Activated naive CD4-positive, alpha-beta T cell treated with anti-CD3 and anti-CD28 coated beads for 36 hours (primary cell): ENCODE measurements around the gene KERA. TPM values are rescaled to one million over a fixed set of nuclear protein-coding genes. Genes with fewer than 3 reads are reported as not detected.
"Not testable (repeated sequence)": the region's sequence is repeated elsewhere in the genome, so short reads cannot be mapped to it uniquely, and the experiment has no call there.

Experiments
- CTCF ChIA-PET: fragments of 350-600 bp; sonication (Branson Sonifier 250); formaldehyde crosslinking; loops from one replicate; lab custom pipeline; 2021; ENCODE audit warnings: antibody characterized with exemption; lab: Charles Lee
- DNase-seq: peaks from one replicate; pipeline ENCODE4 v3.0.0-alpha.2; 2020
- H3K27ac Mint-ChIP-seq: one replicate; pipeline ENCODE4 v1.8.0; 2021; ENCODE audit warnings: mild to moderate bottlenecking, mixed read lengths
- H3K27me3 Mint-ChIP-seq: one replicate; pipeline ENCODE4 v1.8.0; 2021; ENCODE audit warnings: low read depth, mixed read lengths
- H3K36me3 Mint-ChIP-seq: one replicate; pipeline ENCODE4 v1.8.0; 2021; ENCODE audit warnings: low read depth, mixed read lengths
- H3K4me1 Mint-ChIP-seq: one replicate; pipeline ENCODE4 v1.8.0; 2021; ENCODE audit warnings: low read depth, mixed read lengths
- H3K4me3 Mint-ChIP-seq: one replicate; pipeline ENCODE4 v1.8.0; 2021; ENCODE audit warnings: mild to moderate bottlenecking, moderate library complexity, mixed read lengths
- H3K9me3 Mint-ChIP-seq: one replicate; pipeline ENCODE4 v1.8.0; 2021; ENCODE audit warnings: mixed read lengths
- intact Hi-C: fragments of 100-400 bp; cut with micrococcal nuclease; formaldehyde crosslinking; loops from one replicate; pipeline ENCODE4 v1.15.1; 2023
- total RNA-seq, 2 experiments: library from RNA; stranded (reverse); gene quantifications; one replicate each; pipeline ENCODE4 v1.2.3, GENCODE V29; 2021

The KERA gene
- total RNA-seq, 2 experiments from 2014 or later = not detected

DNA sequence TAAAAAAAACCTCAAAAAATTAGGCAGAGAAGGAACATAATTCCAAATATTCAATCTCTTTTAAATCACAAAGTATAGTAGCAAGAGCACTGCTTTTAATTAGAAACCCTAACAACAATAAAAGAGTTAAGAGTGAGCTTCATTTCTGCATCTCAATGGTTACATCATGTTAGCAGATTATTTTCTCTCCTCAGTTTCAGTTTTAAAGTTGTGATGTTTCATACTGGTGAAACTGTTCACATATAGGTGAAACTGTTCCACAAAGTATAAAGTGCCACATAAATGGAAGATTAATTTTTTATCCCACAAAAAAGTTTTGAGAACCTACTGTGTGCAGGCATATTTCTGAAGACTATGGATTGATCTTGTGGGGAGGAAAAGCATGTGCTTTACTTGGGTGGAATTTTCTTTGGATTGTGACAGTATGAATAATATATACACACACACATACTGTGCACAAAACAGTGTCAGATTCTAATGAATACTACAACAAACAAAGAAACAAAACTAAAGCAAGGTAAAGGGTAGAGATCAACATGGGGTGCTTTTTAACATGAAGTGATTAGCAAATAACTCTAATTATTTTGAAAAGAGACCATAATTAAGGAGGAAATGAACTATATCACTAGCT, 36.3 kb upstream of the KERA start:
- no peak for DNase-seq
- H3K4me1 Mint-ChIP-seq = no peaks in the 10 kb centered on the region
- no peak overlapping the region for H3K27ac Mint-ChIP-seq
- intact Hi-C loops = no loop called here
- H3K9me3 Mint-ChIP-seq = peaks cover 17% of the 10 kb centered on the region
- peaks cover 24% of the 10 kb centered on the region for H3K27me3 Mint-ChIP-seq
- H3K36me3 Mint-ChIP-seq = no peaks in the 10 kb centered on the region
- CTCF ChIA-PET = no interaction called here
- H3K4me3 Mint-ChIP-seq = no peak overlapping the region

DNA sequence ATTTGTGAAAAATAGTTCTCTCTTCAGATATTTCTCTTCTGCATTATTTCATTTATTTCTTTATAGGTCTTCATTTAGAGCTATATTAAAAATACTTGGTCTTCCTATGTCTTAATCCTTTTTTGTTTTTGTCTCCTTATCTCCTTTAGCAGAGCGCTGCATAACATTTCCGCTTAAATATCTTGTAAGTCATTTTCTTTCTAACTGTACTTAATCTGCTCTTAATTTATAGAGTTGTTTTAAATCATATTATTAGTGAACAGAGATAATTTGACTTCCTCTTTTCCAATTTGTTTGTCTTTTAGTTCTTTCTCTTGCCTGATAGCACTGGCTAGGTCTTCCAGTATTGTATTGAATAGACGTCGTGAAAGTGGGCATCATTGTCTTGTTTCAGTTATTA, 35.5 kb upstream of the KERA start:
- intact Hi-C loops = no loop called here
- no peak for DNase-seq
- Mint-ChIP-seq H3K27ac (no peak overlapping the region), H3K9me3 (peaks cover 23% of the 10 kb centered on the region), H3K4me3 (no peak overlapping the region), H3K4me1 (no peaks in the 10 kb centered on the region), H3K27me3 (peaks cover 24% of the 10 kb centered on the region), H3K36me3 (no peaks in the 10 kb centered on the region)
- CTCF ChIA-PET = interaction anchor here (0.7 kb wide), 1 partner anchor 1248 kb away, joined by 3 read pairs; no protein-coding TSS in a partner anchor

DNA sequence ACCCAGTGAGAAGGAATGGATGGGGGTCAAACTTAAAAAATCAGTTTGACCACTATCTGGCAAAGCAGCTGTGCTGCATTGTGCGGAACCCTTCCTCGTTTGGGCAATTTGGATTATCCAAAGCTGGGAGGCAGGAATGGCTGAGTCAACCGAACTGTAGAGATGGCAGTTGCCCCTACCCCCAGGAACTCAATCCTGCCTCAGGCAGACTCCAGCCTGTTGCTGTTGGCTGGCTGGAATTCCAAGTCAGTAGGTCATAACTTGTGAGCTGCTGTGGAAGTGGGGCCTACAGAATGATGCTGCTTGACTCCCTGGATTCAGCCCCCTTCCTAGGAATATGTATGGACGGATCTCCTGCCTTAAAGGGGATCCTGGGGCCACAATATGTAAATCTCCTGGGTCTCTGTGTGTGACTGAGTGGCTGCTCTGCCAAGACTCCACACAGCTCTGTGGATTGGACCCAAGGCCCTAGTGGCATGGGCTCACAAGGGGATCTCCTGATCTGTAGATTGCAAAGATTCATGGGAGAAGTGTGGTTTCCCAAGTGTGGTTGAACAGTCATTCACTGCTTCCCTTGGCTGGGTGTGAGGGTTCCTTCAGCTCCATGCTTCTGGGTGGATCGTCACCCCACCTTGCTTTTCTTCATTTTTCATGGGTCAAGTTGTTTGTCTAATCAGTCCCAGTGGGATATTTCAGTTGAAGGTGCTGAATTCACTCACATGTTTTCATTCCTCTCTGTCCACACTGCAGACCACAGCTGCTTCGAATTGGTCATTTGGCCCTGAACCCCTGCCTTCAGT, 34.3 kb upstream of the KERA start:
- Mint-ChIP-seq H3K27me3 (peaks cover 22% of the 10 kb centered on the region), H3K4me3 (no peak overlapping the region), H3K4me1 (no peaks in the 10 kb centered on the region), H3K36me3 (no peaks in the 10 kb centered on the region), H3K27ac (no peak overlapping the region), H3K9me3 (peaks cover 23% of the 10 kb centered on the region)
- intact Hi-C loops = no loop called here
- DNase-seq = no peak
- CTCF ChIA-PET = no interaction called here

DNA sequence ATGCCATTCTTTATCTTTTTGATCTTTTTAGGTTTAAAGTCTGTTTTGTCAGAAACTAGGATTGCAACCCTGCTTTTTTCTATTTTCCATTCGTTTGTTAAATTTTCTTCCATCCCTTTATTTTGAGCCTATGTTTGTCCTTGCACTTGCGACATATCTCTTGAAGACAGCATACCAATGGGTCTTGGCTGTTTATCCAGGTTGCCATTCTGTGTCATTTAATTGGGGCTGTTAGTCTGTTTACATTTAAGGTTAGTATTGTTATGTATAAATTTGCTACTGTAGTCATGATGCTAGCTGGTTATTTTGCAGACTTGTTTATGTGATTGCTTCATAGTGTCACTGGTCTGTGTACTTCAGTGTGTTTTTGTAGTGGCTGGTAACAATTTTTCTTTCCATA, 32.1 kb upstream of the KERA start:
- intact Hi-C loops, DNase-seq, H3K27ac Mint-ChIP-seq, H3K4me3 Mint-ChIP-seq, H3K36me3 Mint-ChIP-seq, H3K4me1 Mint-ChIP-seq: not testable (repeated sequence)
- CTCF ChIA-PET = interaction anchor here (0.6 kb wide), 2 partner anchors 14 to 23 kb away, joined by 3 to 4 read pairs; no protein-coding TSS in a partner anchor
- H3K9me3 Mint-ChIP-seq = peaks cover 23% of the 10 kb centered on the region
- H3K27me3 Mint-ChIP-seq = peaks cover 19% of the 10 kb centered on the region

DNA sequence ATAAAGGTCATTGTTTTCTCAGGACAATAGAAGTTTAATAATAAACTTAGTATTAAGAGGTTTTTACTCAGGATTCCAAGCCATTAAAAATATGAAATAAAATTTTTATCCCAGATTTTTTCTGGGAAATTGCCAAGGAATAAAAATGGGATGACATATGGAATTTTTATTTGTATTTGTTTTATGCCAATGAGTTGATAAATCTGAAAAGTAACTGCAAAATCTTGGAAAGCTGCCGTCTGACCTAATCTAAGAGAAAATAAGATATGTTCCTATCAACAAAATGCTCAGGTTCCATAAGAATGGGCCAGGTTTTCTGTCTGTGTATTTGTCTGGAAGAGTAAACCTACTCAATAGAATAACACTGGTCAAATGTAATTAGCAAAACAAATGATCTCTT, 22.2 kb upstream of the KERA start:
- no peaks in the 10 kb centered on the region for H3K36me3 Mint-ChIP-seq
- CTCF ChIA-PET = no interaction called here
- no peaks in the 10 kb centered on the region for H3K9me3 Mint-ChIP-seq
- H3K27ac Mint-ChIP-seq = no peak overlapping the region
- peaks cover 5% of the 10 kb centered on the region for H3K27me3 Mint-ChIP-seq
- intact Hi-C loops = no loop called here
- no peaks in the 10 kb centered on the region for H3K4me1 Mint-ChIP-seq
- DNase-seq = no peak
- no peak overlapping the region for H3K4me3 Mint-ChIP-seq

DNA sequence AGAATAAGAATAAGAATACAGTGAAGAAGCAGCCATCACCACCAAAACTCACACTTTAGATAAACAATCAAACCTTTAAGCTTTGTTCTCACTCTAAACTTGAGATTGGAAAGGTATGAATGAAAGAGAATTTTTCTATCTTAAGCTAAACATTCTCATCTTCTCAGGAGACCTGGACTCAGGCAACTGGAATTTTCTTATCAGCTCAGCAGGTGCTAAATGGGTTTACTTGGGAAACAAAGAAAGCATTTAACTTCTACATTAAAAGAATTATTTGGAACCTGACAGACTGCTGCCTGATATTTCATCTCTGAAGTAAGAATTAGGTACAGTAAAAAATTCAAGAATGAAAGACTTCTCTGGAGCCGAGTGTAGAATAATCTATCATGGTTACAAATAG, 20.7 kb upstream of the KERA start:
- no peaks in the 10 kb centered on the region for H3K4me1 Mint-ChIP-seq
- no peak for DNase-seq
- no peak overlapping the region for H3K4me3 Mint-ChIP-seq
- intact Hi-C loops = no loop called here
- no peaks in the 10 kb centered on the region for H3K9me3 Mint-ChIP-seq
- peaks cover 8% of the 10 kb centered on the region for H3K27me3 Mint-ChIP-seq
- no peaks in the 10 kb centered on the region for H3K36me3 Mint-ChIP-seq
- CTCF ChIA-PET = no interaction called here
- no peak overlapping the region for H3K27ac Mint-ChIP-seq

DNA sequence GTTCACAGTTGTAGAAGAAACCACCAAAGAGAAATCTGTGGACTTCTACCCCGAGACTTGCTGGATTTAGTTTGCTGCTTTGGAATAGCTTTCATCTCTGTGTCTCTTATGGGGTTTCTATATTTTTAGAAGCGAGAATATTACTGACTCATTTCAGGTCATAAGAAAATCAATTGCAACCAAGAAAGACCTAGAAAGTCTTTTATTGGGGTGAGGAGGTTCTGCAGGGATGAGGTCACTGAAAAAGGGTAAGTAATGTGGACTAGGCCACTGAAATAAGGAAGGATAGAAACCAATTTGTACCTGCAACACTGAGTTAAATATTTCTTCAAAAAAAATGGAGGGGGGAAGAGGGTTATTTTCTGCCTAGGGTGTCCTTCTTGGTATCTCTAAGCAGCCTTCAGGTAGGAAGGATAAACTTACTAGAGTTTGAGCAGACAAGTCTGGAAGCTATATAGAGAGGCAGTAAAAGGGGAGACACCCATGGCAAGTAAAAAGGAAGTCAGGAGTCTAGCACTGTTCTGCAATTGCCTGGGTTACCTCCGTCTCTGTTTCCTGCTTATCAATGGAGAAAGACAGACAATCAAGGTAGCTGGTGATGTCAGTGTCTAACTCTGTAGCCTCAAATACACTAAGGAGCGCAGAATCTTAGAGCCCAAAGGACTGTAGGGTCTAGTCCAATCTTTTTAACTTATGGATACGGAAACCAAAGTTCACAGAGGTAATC, 19.6 kb upstream of the KERA start:
- Mint-ChIP-seq H3K9me3 (no peaks in the 10 kb centered on the region), H3K27me3 (peaks cover 8% of the 10 kb centered on the region), H3K36me3 (no peaks in the 10 kb centered on the region), H3K4me1 (no peaks in the 10 kb centered on the region), H3K4me3 (no peak overlapping the region), H3K27ac (no peak overlapping the region)
- CTCF ChIA-PET = no interaction called here
- intact Hi-C loops = no loop called here
- DNase-seq = no peak

DNA sequence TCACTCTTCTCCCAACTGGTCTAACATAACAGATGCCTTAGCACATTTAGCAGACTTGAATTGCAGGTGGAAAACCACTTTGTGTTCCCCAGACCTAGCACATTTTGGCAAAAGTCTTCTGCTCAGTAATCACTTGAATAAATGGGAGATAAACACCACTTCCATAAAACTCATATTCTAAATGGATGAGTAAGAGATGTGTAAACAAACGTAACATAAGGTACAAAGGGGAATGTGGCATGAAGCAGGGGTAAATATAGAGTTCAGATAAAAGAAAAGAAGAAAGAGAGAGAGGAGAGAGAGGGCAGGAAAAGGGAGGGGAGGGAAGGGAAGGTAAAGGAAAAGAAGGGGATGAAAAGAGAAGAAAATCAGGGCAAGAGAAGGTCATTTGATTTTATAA, 17.0 kb upstream of the KERA start:
- Mint-ChIP-seq H3K9me3 (no peaks in the 10 kb centered on the region), H3K27ac (no peak overlapping the region), H3K4me3 (no peak overlapping the region), H3K27me3 (peaks cover 5% of the 10 kb centered on the region), H3K4me1 (no peaks in the 10 kb centered on the region), H3K36me3 (no peaks in the 10 kb centered on the region)
- no peak for DNase-seq
- CTCF ChIA-PET = no interaction called here
- intact Hi-C loops = no loop called here

DNA sequence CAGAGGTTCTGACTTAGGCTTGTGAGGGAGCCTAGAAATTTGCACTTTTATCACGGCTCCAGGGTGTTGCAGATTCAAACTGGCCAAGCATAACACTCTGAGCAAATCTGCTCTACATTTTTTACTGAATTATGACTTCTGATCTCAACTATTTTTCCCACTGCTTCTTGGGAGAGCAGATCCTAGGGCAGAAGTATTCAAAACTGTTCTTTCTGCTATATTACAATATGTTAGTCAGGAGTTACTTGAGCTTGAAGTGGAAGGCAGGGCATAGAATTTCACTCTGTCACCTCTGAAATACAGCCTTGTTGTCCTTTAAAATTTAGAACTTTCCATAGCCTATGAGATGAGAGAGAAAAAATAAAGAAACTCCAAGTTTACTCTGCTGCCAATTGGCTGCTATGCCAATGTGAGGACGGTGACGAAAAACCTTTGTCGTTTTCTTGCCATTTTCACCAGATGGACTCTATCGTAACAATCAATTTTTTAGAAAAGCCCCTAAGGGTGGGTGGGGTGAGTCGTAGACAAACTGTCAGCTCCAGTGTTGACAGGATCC, 16.4 kb upstream of the KERA start:
- intact Hi-C loops = no loop called here
- DNase-seq = no peak
- H3K27me3 Mint-ChIP-seq = peaks cover 5% of the 10 kb centered on the region
- H3K27ac Mint-ChIP-seq = no peak overlapping the region
- CTCF ChIA-PET = no interaction called here
- no peaks in the 10 kb centered on the region for H3K9me3 Mint-ChIP-seq
- H3K4me1 Mint-ChIP-seq = no peaks in the 10 kb centered on the region
- H3K4me3 Mint-ChIP-seq = no peak overlapping the region
- H3K36me3 Mint-ChIP-seq = no peaks in the 10 kb centered on the region

DNA sequence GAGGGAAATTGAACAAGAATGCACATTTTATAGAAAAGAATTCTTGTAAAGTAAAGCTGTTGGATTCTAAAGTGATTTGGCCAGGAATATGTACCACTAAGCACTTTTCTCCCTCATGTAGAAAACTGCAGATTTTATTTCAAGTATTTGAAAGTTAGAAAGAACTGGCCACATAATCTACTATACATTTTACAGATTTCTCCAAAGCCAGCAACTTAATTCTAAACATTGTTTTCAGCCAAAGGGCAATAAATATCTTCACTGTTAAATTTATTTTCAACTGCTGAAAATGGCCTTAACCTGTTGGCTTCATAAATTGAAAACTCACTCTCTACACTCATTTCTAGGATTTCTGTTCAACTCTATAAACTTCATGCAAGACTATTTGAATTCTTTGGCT, 15.6 kb upstream of the KERA start:
- Mint-ChIP-seq H3K4me3 (no peak overlapping the region), H3K27ac (no peak overlapping the region), H3K4me1 (no peaks in the 10 kb centered on the region), H3K9me3 (no peaks in the 10 kb centered on the region), H3K36me3 (no peaks in the 10 kb centered on the region), H3K27me3 (peaks cover 9% of the 10 kb centered on the region)
- intact Hi-C loops = no loop called here
- DNase-seq = no peak
- CTCF ChIA-PET = no interaction called here

DNA sequence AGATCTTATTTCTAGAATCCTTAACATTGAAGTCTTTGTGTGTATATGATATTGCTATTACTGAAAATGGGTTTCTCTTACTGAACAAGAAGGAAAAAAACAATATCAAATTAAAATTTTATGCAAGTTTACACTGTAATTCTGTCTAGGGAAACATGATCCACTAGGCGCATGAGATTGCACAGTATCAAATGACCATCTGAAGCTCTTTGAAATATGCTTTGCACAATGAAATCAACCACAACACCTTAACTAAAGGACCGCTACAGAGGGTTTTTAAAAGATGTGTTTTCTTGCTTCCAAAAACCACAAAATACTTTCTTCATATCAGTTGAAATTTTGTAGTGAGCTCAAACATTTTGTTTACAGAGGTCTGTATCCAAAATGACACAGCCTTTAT, 15.1 kb upstream of the KERA start:
- no peaks in the 10 kb centered on the region for H3K4me1 Mint-ChIP-seq
- no peaks in the 10 kb centered on the region for H3K9me3 Mint-ChIP-seq
- no peak overlapping the region for H3K4me3 Mint-ChIP-seq
- CTCF ChIA-PET = no interaction called here
- H3K27ac Mint-ChIP-seq = no peak overlapping the region
- no peaks in the 10 kb centered on the region for H3K36me3 Mint-ChIP-seq
- intact Hi-C loops = no loop called here
- no peak for DNase-seq
- H3K27me3 Mint-ChIP-seq = peaks cover 13% of the 10 kb centered on the region

DNA sequence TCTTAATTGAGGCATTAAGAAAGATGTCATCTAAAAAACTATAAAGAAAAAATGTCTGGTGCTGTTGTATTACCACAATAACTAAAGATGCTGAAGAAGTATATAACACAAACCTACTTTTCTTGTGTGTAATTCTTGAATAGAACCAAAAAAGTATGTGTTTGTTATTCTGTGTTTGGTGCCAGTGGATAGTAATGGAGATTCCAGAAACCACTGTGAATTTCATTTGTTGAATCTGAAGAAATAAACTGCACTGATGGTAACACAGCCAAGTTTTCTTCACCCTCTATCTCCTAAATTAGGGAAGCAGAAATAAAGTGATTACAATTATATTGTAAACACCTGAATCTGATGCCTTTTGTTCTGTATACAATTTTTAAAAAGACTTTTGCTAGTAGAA, 13.1 kb upstream of the KERA start:
- Mint-ChIP-seq H3K27ac (no peak overlapping the region), H3K36me3 (no peaks in the 10 kb centered on the region), H3K27me3 (peaks cover 13% of the 10 kb centered on the region), H3K4me1 (no peaks in the 10 kb centered on the region), H3K9me3 (no peaks in the 10 kb centered on the region), H3K4me3 (no peak overlapping the region)
- intact Hi-C loops = no loop called here
- DNase-seq = no peak
- CTCF ChIA-PET = no interaction called here
